ENCODE data around the gene TNIK. TPM values are rescaled to one million over a fixed set of nuclear protein-coding genes. Genes with fewer than 3 reads are reported as not detected.
A peak's percentile ranks its signal among the peaks of the same experiment; 100 is the strongest.
"Not testable (repeated sequence)": the region's sequence is repeated elsewhere in the genome, so short reads cannot be mapped to it uniquely, and the experiment has no call there.

TNIK gene
- total RNA-seq, 1 experiment from 2014 or later, result 0.03 TPM

DNA sequence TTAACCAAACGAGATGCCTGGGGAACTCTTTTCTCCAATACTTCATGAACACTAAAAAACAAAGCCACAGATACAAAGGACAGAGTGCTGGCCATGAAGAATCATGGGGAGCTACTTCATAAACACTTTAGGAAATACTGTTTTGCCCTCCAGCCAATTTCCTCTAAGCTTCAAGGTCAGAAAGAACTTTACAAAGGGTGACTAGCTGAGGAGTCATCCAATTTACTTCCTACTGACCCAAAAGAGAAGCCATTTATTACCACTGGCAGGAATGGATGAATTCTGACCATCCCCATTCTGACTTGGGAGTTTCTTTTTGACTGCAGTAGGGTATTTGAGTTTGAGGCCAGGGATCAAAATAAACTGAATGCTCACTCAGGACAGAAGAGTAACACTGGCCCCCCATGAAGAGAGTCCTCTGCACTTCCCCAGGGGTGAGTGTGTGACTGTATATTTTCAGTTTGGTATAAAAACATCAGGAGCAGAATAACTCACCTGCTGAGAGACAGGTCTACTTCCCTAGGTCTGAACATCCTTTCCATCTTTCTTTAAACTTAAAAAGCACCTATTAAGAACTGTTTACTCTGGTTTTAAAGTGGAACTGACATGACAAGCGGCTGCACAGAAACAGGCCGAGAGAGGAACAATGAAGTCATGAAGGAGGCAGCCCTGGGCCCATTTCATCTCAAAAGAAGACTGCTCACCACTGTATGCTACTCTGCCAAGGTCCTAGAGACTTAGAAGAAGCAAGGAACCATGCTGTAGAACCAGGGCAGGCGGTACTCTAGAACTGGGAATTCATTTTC is 203.6 kb downstream of the TNIK start:
- no peak for DNase-seq (ENCODE audit: low spot score)
- in situ Hi-C loops (cut with HindIII; ENCODE audit: low sequenced_read_pairs), result no loop called here

DNA sequence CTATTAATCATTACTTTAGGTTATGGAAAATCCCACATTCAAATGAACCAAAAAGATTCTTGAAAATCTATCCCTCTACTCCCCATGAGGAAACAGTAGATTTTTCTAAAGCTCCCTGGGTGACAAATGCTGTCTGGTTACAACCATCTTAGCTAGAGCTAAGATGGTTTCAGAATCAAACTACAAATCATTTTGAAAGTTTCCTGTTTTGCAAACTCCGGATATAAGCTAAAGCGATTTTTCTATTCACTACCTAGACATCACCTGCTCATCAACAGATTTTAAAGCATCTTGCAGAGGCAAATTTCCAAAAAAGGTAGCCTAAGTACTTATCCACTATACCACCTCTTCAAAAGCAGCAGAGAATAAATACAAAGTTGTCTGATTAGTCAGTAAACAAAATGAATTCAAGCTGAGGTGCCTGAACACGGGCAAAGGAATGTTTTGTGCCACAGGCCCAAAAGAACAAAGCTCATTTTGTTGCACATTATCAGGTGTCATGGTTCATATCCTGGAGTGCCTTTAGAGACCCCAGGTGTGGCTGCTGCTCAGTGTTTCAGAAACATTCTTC is 204.9 kb downstream of the TNIK start:
- no peak for DNase-seq (ENCODE audit: low spot score)
- in situ Hi-C loops (cut with HindIII; ENCODE audit: low sequenced_read_pairs), result no loop called here

- DNase-seq (ENCODE audit: low spot score), result no peak
These were observed 205.9 kb downstream of the TNIK start for GRCh38 chr3:171254315-171254714.

GRCh38 chr3:171251835-171252234 is 208.4 kb downstream of the TNIK start:
- in situ Hi-C loops (cut with HindIII; ENCODE audit: low sequenced_read_pairs), result no loop called here

More at GRCh38 chr3:171254315-171254714, 205.9 kb downstream of the TNIK start:
- in situ Hi-C loops (cut with HindIII; ENCODE audit: low sequenced_read_pairs), result no loop called here

DNA sequence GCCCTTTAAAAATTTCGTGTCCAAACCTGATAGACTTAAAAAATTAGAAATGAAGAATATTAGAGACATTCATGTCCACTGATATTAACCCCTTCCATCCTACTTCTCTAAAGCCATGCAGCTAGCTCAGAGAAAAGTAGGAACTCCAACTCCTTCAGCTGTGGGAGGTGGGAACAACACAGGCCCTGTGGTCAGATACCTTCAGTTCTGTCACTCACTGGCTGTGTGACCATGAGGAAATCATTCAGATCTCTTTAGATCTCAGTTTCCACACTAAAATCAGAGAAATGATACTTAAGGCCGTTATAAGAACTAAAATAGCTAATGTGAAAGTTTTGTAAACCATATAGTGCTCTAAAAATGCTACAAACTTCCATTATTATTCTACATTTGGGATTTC is 209.8 kb downstream of the TNIK start:
- in situ Hi-C loops (cut with HindIII; ENCODE audit: low sequenced_read_pairs), result no loop called here
- DNase-seq (ENCODE audit: low spot score), result no peak

More at GRCh38 chr3:171251835-171252234, 208.4 kb downstream of the TNIK start:
- DNase-seq (ENCODE audit: low spot score), result no peak

- DNase-seq (ENCODE audit: low spot score), result no peak
- in situ Hi-C loops (cut with HindIII; ENCODE audit: low sequenced_read_pairs), result no loop called here
These were observed 211.0 kb downstream of the TNIK start for GRCh38 chr3:171249245-171249644.

- DNase-seq (ENCODE audit: low spot score), result no peak
- in situ Hi-C loops (cut with HindIII; ENCODE audit: low sequenced_read_pairs), result no loop called here
These were observed 211.6 kb downstream of the TNIK start for GRCh38 chr3:171248426-171249111.

GRCh38 chr3:171245796-171246765 is 214.1 kb downstream of the TNIK start:
- in situ Hi-C loops (cut with HindIII; ENCODE audit: low sequenced_read_pairs), result no loop called here
- DNase-seq (ENCODE audit: low spot score), result no peak

DNA sequence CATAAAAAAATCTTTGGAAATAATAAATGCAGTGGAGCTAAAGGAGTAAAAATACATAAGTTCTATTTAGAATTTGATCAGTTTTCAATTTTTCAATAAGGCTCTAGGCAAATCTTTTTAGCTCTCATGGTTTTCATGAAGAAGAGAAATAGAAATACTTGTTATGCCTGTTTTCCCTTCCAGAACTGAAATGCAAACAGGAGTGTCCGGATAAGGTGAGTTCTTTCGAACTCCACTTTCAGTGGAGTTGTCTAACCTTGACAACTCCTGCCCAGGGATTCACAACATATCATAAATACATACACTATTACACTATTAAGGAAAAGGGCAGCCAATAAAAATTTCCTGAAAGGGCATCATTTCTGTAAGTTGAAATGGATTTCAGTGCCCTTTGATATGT is 217.3 kb downstream of the TNIK start:
- DNase-seq (ENCODE audit: low spot score), result no peak
- in situ Hi-C loops (cut with HindIII; ENCODE audit: low sequenced_read_pairs), result no loop called here

DNA sequence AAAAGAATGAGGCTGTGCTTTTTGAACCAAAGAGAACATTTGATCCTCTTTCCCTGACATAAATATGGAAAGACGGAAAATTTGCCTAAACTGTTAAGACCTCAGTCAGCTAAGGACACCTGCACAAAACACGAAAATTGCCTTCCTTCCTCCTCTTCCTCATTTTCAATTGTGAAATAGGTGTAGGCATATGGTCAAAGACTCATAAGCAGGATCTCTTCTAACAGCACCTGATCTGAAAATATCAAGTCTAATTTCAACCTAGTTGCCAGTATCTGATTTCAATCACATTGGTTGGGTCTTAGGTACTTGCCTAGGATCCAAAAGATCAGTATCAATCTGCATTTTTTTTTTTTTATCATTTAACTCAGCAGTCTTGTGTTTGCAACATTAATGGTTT is 218.0 kb downstream of the TNIK start:
- DNase-seq (ENCODE audit: low spot score), result no peak
- in situ Hi-C loops (cut with HindIII; ENCODE audit: low sequenced_read_pairs), result no loop called here

GRCh38 chr3:171241655-171242054 is 218.6 kb downstream of the TNIK start:
- DNase-seq (ENCODE audit: low spot score); in situ Hi-C loops (cut with HindIII; ENCODE audit: low sequenced_read_pairs): not testable (repeated sequence)

GRCh38 chr3:171240504-171240835 is 219.7 kb downstream of the TNIK start:
- DNase-seq (ENCODE audit: low spot score), result no peak
- in situ Hi-C loops (cut with HindIII; ENCODE audit: low sequenced_read_pairs), result no loop called here

- in situ Hi-C loops (cut with HindIII; ENCODE audit: low sequenced_read_pairs), result no loop called here
- DNase-seq (ENCODE audit: low spot score), result no peak
These were observed 220.3 kb downstream of the TNIK start for GRCh38 chr3:171239757-171240503.

- DNase-seq (ENCODE audit: low spot score), result peak; percentile 11
- in situ Hi-C loops (cut with HindIII; ENCODE audit: low sequenced_read_pairs), result no loop called here
These were observed 223.2 kb downstream of the TNIK start for GRCh38 chr3:171237009-171237385.

DNA sequence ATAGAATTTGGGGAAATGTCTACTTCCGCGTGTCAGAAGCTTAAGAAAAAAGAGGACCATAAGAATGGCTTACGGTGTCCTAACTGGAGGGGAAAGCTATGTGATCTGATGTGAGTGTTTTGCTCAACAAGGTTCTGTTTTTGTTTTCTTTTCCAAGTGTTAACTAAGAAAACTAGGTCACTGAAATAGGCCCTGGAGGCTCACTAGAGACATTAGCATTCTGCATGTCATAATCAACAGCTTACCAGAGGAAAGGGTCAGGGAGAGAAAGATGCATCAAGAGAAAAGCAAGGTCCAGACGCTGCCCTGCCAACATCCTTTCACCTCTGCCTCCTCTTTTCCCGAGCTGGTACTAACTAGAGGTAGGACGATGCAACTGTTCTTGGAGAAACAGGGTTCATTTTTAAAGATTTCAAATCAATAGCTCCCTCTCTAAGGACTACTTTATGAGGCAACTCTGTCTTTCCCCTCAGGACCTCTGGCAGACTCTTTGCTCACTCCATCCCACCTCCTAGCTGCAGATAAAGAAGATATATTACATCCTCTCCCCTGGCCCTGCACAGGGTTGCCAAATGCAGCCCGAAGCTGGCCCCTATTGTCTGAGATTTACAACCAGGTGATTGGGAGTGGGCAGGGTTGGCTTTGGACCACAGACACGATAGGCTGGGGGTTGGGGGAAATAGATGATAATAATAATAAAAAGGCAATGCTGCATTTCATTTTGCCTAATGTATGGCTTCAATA is 223.8 kb downstream of the TNIK start:
- in situ Hi-C loops (cut with HindIII; ENCODE audit: low sequenced_read_pairs), result no loop called here
- peak; percentile 22 for DNase-seq (ENCODE audit: low spot score)

- peak; percentile 34 for DNase-seq (ENCODE audit: low spot score)
- in situ Hi-C loops (cut with HindIII; ENCODE audit: low sequenced_read_pairs), result no loop called here
These were observed 225.8 kb downstream of the TNIK start for GRCh38 chr3:171234298-171235010.

GRCh38 chr3:171231361-171231760 is 228.8 kb downstream of the TNIK start:
- DNase-seq (ENCODE audit: low spot score), result no peak
- in situ Hi-C loops (cut with HindIII; ENCODE audit: low sequenced_read_pairs), result no loop called here

Data from G401 (cell line).